ENCODE results near the gene GJB1.
"Not testable (repeated sequence)": the region's sequence is repeated elsewhere in the genome, so short reads cannot be mapped to it uniquely, and the experiment has no call there.

The GJB1 gene

DNA sequence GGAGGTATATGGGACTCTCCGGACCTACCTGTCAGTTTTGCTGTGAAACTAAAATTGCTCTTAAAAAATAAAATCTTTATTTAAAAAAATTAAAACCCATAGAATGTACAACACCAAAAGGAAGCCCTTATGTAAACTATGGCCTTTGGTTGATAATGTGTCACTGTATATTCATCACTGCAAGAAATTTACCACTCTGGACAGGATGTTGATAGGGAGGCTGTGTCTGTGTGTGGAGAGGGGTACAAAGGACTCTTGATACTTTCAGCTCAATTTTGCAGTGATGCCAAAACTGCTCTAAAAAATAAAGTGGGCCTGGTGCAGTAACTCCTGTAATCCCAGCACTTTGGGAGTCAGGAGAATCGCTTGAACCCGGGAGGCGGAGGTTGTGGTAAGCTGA lies 33.8 kb downstream of the GJB1 start:
- no peak for DNase-seq

DNA sequence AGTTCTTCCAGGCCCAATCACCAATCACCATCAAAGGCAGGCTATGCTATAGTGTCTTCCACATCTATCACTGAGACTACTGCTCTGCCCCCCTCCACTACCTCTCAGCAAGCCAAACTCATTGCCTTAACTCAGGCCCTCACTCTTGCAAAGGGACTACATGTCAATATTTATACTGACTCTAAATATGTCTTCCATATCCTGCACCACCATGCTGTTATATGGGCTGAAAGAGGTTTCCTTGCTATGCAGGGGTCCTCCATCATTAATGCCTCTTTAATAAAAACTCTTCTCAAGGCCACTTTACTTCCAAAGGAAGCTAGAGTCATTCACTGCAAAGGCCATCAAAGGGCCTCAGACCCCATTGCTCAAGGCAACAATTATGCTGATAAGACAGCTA lies 45.6 kb downstream of the GJB1 start:
- DNase-seq = not testable (repeated sequence)

DNA sequence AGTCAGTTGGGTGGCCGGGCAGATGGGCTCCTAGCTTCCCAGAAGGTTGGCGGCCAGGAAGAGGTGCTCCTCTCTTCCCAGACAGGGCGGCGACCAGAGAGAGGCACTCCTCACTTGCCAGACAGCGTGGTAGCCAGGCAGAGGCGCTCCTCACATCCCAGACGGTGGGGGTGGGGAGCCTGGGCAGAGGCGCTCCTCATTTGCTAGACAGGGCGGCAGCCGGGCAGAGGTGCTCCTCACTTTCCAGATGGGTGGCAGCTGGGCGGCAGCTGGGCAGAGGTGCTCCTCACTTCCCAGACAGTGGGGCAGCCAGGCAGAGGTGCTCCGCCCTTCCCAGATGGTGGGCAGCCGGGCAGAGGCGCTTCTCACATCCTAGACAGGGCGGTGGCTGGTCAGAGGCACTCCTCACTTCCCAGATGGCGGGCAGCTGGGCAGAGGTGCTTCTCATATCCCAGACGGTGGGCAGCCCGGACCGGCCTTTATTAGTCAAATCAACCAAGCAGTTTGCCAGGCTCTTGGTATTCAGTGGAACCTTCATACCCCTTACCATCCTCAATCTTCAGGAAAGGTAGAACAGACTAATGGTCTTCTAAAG lies 46.9 kb downstream of the GJB1 start:
- no peak for DNase-seq

DNA sequence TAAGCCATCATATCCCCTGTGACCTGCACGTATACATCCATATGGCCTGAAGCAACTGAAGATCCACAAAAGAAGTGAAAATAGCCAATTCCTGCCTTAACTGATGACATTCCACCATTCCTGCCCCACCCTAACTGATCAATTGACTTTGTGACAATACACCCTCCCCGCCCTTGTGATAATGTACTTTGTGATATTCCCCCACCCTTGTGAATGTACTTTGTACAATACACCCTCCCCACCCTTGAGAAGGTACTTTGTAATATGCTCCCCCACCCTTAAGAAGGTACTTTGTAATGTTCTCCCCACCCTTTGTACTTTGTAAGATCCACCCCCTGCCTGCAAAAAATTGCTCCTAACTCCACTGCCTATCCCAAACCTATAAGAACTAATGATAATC lies 49.3 kb downstream of the GJB1 start:
- DNase-seq = not testable (repeated sequence)
